MM.1S (cell line): ENCODE measurements around the gene SERTM1.

Experiments
- DNase-seq: peaks from one replicate; pipeline ENCODE4 v3.0.0-alpha.2; 2015
- H2AFZ ChIP-seq: fragments of 300-600 bp; sonication (generic); 2 replicates; pipeline ENCODE4 v1.6.0; 2016; ENCODE audit warnings: antibody characterized with exemption, low read length
- H3F3A ChIP-seq: fragments of 300-600 bp; sonication (generic); 2 replicates; pipeline ENCODE4 v1.6.1; 2016; ENCODE audit warnings: mild to moderate bottlenecking, antibody characterized with exemption, low read length, moderate library complexity, mixed read lengths; ENCODE audit not compliant: insufficient read depth
- H3K27ac ChIP-seq: fragments of 300-600 bp; sonication (generic); 2 replicates; pipeline ENCODE4 v1.5.1; 2016; ENCODE audit warnings: mild to moderate bottlenecking, low read length
- H3K27me3 ChIP-seq: fragments of 300-600 bp; sonication (generic); replicated peaks from 2 replicates; pipeline ENCODE4 v1.6.0; 2016; ENCODE audit warnings: low read length; ENCODE audit not compliant: insufficient read depth
- H3K36me3 ChIP-seq: fragments of 300-600 bp; sonication (generic); replicated peaks from 2 replicates; pipeline ENCODE4 v1.6.1; 2016; ENCODE audit warnings: mild to moderate bottlenecking, low read length, mixed read lengths; ENCODE audit not compliant: insufficient read depth
- H3K4me1 ChIP-seq: fragments of 300-600 bp; sonication (generic); 2 replicates; pipeline ENCODE4 v1.6.1; 2016; ENCODE audit warnings: low read length, mixed read lengths
- H3K4me2 ChIP-seq: fragments of 300-600 bp; sonication (generic); 2 replicates; pipeline ENCODE4 v1.6.0; 2016; ENCODE audit warnings: low read depth, low read length
- H3K4me3 ChIP-seq: fragments of 300-600 bp; sonication (generic); 2 replicates; pipeline ENCODE4 v1.5.1; 2016; ENCODE audit warnings: low read length, mixed read lengths
- H3K79me2 ChIP-seq: fragments of 300-600 bp; sonication (generic); 2 replicates; pipeline ENCODE4 v1.6.1; 2016; ENCODE audit warnings: mixed run types, low read length, mixed read lengths
- H3K9ac ChIP-seq: fragments of 300-600 bp; sonication (generic); 2 replicates; pipeline ENCODE4 v1.6.1; 2016; ENCODE audit warnings: low read length, mixed read lengths
- H3K9me2 ChIP-seq: fragments of 300-600 bp; sonication (generic); replicated peaks from 2 replicates; pipeline ENCODE4 v1.6.1; 2016; ENCODE audit warnings: mild to moderate bottlenecking, low read length, mixed read lengths; ENCODE audit not compliant: insufficient read depth
- H3K9me3 ChIP-seq: fragments of 300-600 bp; sonication (generic); replicated peaks from 2 replicates; pipeline ENCODE4 v1.6.1; 2016; ENCODE audit warnings: mild to moderate bottlenecking, low read length, mixed read lengths; ENCODE audit not compliant: insufficient read depth
- H4K20me1 ChIP-seq: fragments of 300-600 bp; sonication (generic); 2 replicates; pipeline ENCODE4 v1.6.1; 2016; ENCODE audit warnings: mild to moderate bottlenecking, low read length, moderate library complexity, mixed read lengths; ENCODE audit not compliant: insufficient read depth
- CTCF ChIP-seq: fragments of 300-600 bp; sonication (generic); IDR thresholded peaks from 2 replicates; pipeline ENCODE4 v1.5.1; 2016; ENCODE audit warnings: antibody characterized with exemption, low read length, mixed read lengths
- EZH2 ChIP-seq: fragments of 300-600 bp; sonication (generic); optimal IDR thresholded peaks from 2 replicates; pipeline ENCODE3; 2017; ENCODE audit warnings: low read depth, mild to moderate bottlenecking, antibody characterized with exemption, low read length, mixed read lengths
- EZH2phosphoT487 ChIP-seq: fragments of 300-600 bp; sonication (generic); IDR thresholded peaks from 2 replicates; pipeline ENCODE4 v1.6.1; 2018; ENCODE audit warnings: antibody characterized with exemption, low read length

SERTM1 gene

GRCh38 chr13:36715841-36716240, 42.0 kb downstream of the SERTM1 start:
- H3K4me2 ChIP-seq = no peak overlapping the region
- H3K27ac ChIP-seq = no peak overlapping the region
- no peak overlapping the region for H3K4me3 ChIP-seq
- no peaks in the 10 kb centered on the region for H3K9me3 ChIP-seq
- DNase-seq = no peak
- no peaks in the 10 kb centered on the region for H3K9me2 ChIP-seq
- no peaks in the 10 kb centered on the region for H4K20me1 ChIP-seq
- H3K79me2 ChIP-seq = no peaks in the 10 kb centered on the region
- no peaks in the 10 kb centered on the region for H3K36me3 ChIP-seq
- no peaks in the 10 kb centered on the region for H3F3A ChIP-seq
- no peaks in the 10 kb centered on the region for H3K4me1 ChIP-seq
- H3K27me3 ChIP-seq = no peaks in the 10 kb centered on the region
- H2AFZ ChIP-seq = no peak overlapping the region
- no peak overlapping the region for H3K9ac ChIP-seq
- TF ChIP-seq EZH2phosphoT487 (no peak), EZH2 (no peak), CTCF (no peak)

GRCh38 chr13:36717017-36717416, 43.2 kb downstream of the SERTM1 start:
- no peak for DNase-seq
- H3K9me3 ChIP-seq = no peaks in the 10 kb centered on the region
- H3K9me2 ChIP-seq = no peaks in the 10 kb centered on the region
- no peaks in the 10 kb centered on the region for H3K36me3 ChIP-seq
- H3F3A ChIP-seq = no peaks in the 10 kb centered on the region
- no peak overlapping the region for H3K9ac ChIP-seq
- no peaks in the 10 kb centered on the region for H3K27me3 ChIP-seq
- no peak overlapping the region for H3K4me2 ChIP-seq
- no peaks in the 10 kb centered on the region for H3K4me1 ChIP-seq
- no peak overlapping the region for H3K27ac ChIP-seq
- no peak for TF ChIP-seq CTCF
- TF ChIP-seq EZH2 = no peak
- TF ChIP-seq EZH2phosphoT487 = no peak
- no peaks in the 10 kb centered on the region for H3K79me2 ChIP-seq
- H4K20me1 ChIP-seq = no peaks in the 10 kb centered on the region
- no peak overlapping the region for H3K4me3 ChIP-seq
- no peak overlapping the region for H2AFZ ChIP-seq

DNA sequence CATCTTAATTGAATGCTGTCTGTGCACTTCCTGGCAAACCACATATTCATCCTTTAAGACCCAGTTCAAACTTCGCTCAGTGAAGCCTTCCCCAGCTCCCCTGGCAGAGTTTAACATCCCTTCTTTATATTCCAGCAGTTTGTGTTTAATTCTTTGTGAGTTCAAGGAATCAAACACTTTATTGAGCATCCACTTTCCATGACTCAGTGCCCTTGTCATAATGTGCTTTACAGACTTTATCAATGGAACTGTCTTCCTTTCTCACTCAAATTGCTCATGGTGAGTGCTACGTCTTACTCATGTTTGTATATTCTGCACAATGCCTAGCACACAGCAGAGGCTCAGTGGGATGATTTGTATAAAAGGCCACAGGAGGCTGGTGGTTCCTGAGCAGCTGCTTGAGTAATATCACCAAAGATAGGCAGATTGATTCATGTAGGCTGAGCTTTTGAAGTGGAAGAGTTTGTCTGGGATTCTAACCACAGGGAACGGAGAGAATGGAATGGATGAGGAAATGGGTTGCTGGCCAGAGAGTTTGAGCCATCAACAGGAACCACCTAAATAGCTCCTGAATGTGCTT, 44.2 kb downstream of the SERTM1 start:
- DNase-seq = no peak

More for the DNA sequence above, 44.2 kb downstream of the SERTM1 start:
- Histone ChIP-seq H3K4me3 (no peak overlapping the region), H3K9me3 (no peaks in the 10 kb centered on the region), H3K36me3 (no peaks in the 10 kb centered on the region), H3K27me3 (no peaks in the 10 kb centered on the region), H2AFZ (no peak overlapping the region), H3K4me2 (no peak overlapping the region), H4K20me1 (no peaks in the 10 kb centered on the region), H3K4me1 (no peaks in the 10 kb centered on the region), H3K79me2 (no peaks in the 10 kb centered on the region), H3K27ac (no peak overlapping the region), H3K9ac (no peak overlapping the region), H3F3A (no peaks in the 10 kb centered on the region), H3K9me2 (no peaks in the 10 kb centered on the region)
- TF ChIP-seq CTCF (no peak), EZH2 (no peak), EZH2phosphoT487 (no peak)
